Astrocyte (in vitro differentiated cells and primary cell): ENCODE data around the gene FHL1. TPM values are rescaled to one million over a fixed set of nuclear protein-coding genes. Genes with fewer than 3 reads are reported as not detected.

ENCODE experiments used
- DNase-seq: peaks from one replicate; pipeline ENCODE4 v3.0.0-alpha.2; 2010; ENCODE audit warnings: low read depth
- FAIRE-seq: peaks from 2 replicates; lab custom pipeline; 2011; peaks lifted over from hg19 to GRCh38; lab: Jason Lieb, UNC
- H2AFZ ChIP-seq: 2 replicates; pipeline ENCODE4 v1.6.0; 2012; ENCODE audit warnings: low read depth, low read length, inconsistent platforms
- H3K27ac ChIP-seq: 2 replicates; pipeline ENCODE4 v1.5.1; 2011; ENCODE audit warnings: low read depth, low read length, inconsistent platforms
- H3K27me3 ChIP-seq: 2 replicates; pipeline ENCODE4 v1.6.0; 2011; ENCODE audit warnings: low read length, inconsistent platforms; ENCODE audit not compliant: insufficient read depth
- H3K36me3 ChIP-seq: 2 replicates; pipeline ENCODE4 v1.5.1; 2011; ENCODE audit warnings: low read length, inconsistent platforms; ENCODE audit not compliant: insufficient read depth
- H3K4me1 ChIP-seq: 2 replicates; pipeline ENCODE4 v1.5.1; 2011; ENCODE audit warnings: low read length, inconsistent platforms; ENCODE audit not compliant: insufficient read depth
- H3K4me2 ChIP-seq: 2 replicates; pipeline ENCODE4 v1.6.0; 2012; ENCODE audit warnings: low read length, inconsistent platforms
- H3K4me3 ChIP-seq: 2 replicates; pipeline ENCODE4 v1.5.1; 2011; ENCODE audit warnings: low read depth, mild to moderate bottlenecking, low read length, inconsistent platforms; ENCODE audit not compliant: insufficient read depth
- H3K79me2 ChIP-seq: 2 replicates; pipeline ENCODE4 v1.6.0; 2012; ENCODE audit warnings: mild to moderate bottlenecking, low read length, inconsistent platforms; ENCODE audit not compliant: insufficient read depth
- H3K9ac ChIP-seq: 2 replicates; pipeline ENCODE4 v1.6.0; 2012; ENCODE audit warnings: mild to moderate bottlenecking, low read length, inconsistent platforms
- H3K9me3 ChIP-seq: 2 replicates; pipeline ENCODE4 v1.5.1; 2012; ENCODE audit warnings: low read depth, mild to moderate bottlenecking, low read length, inconsistent platforms; ENCODE audit not compliant: insufficient read depth
- H4K20me1 ChIP-seq: 2 replicates; pipeline ENCODE4 v1.6.0; 2012; ENCODE audit warnings: low read length, inconsistent platforms; ENCODE audit not compliant: insufficient read depth
- H3K27ac Mint-ChIP-seq: one replicate; pipeline ENCODE4 v1.8.0; 2021; ENCODE audit warnings: mild to moderate bottlenecking, mixed read lengths; ENCODE audit not compliant: unreplicated experiment
- H3K27me3 Mint-ChIP-seq: one replicate; pipeline ENCODE4 v1.8.0; 2021; ENCODE audit warnings: low read depth, mixed read lengths; ENCODE audit not compliant: unreplicated experiment
- H3K36me3 Mint-ChIP-seq: one replicate; pipeline ENCODE4 v1.8.0; 2021; ENCODE audit warnings: low read depth, mixed read lengths; ENCODE audit not compliant: unreplicated experiment
- H3K4me1 Mint-ChIP-seq: one replicate; pipeline ENCODE4 v1.8.0; 2021; ENCODE audit warnings: low read depth, mixed read lengths; ENCODE audit not compliant: unreplicated experiment
- H3K4me3 Mint-ChIP-seq: one replicate; pipeline ENCODE4 v1.8.0; 2021; ENCODE audit warnings: mild to moderate bottlenecking, moderate library complexity, mixed read lengths; ENCODE audit not compliant: unreplicated experiment
- H3K9me3 Mint-ChIP-seq: one replicate; pipeline ENCODE4 v1.8.0; 2021; ENCODE audit warnings: mild to moderate bottlenecking, mixed read lengths; ENCODE audit not compliant: unreplicated experiment
- EZH2 ChIP-seq: IDR thresholded peaks from 2 replicates; pipeline ENCODE4 v1.6.1; 2012; ENCODE audit warnings: mild to moderate bottlenecking, low read length, inconsistent platforms; ENCODE audit not compliant: insufficient read depth
- total RNA-seq: library from RNA; stranded (reverse); gene quantifications from 2 replicates; pipeline ENCODE4 v1.2.1, GENCODE V29; 2021
- TF ChIP-seq, protein P1 (sequence below): IDR thresholded peaks from 2 replicates; pipeline ENCODE4 v1.5.1; 2011; ENCODE audit warnings: low read depth, mild to moderate bottlenecking, inconsistent platforms, low read length, moderate library complexity; ENCODE audit not compliant: insufficient read depth

The FHL1 gene
- total RNA-seq, 1 donor from 2014 or later: 115 TPM

- no peak for DNase-seq
Observed at GRCh38 chrX:136251041-136251991, 104.0 kb downstream of the FHL1 start, which contains the start of gene MAP7D3. MAP7D3 (minus strand) TSS chrX:136251400; CDS start chrX:136251358, 42 bp downstream.

GRCh38 chrX:136255541-136255940 lies 108.2 kb downstream of the FHL1 start:
- no peak overlapping the region for H3K4me3 ChIP-seq
- H3K9me3 Mint-ChIP-seq: no peaks in the 10 kb centered on the region
- no peaks in the 10 kb centered on the region for H3K9me3 ChIP-seq
- H3K4me1 Mint-ChIP-seq: peaks cover 29% of the 10 kb centered on the region
- H3K4me1 ChIP-seq: peaks cover 24% of the 10 kb centered on the region
- H3K4me2 ChIP-seq: no peak overlapping the region
- no peaks in the 10 kb centered on the region for H3K27me3 ChIP-seq
- no peaks in the 10 kb centered on the region for H3K27me3 Mint-ChIP-seq
- H3K27ac Mint-ChIP-seq: no peak overlapping the region
- DNase-seq: no peak
- peak; percentile 20 for FAIRE-seq
- H3K36me3 Mint-ChIP-seq: no peaks in the 10 kb centered on the region
- TF ChIP-seq EZH2: no peak
- TF ChIP-seq, protein P1, sequence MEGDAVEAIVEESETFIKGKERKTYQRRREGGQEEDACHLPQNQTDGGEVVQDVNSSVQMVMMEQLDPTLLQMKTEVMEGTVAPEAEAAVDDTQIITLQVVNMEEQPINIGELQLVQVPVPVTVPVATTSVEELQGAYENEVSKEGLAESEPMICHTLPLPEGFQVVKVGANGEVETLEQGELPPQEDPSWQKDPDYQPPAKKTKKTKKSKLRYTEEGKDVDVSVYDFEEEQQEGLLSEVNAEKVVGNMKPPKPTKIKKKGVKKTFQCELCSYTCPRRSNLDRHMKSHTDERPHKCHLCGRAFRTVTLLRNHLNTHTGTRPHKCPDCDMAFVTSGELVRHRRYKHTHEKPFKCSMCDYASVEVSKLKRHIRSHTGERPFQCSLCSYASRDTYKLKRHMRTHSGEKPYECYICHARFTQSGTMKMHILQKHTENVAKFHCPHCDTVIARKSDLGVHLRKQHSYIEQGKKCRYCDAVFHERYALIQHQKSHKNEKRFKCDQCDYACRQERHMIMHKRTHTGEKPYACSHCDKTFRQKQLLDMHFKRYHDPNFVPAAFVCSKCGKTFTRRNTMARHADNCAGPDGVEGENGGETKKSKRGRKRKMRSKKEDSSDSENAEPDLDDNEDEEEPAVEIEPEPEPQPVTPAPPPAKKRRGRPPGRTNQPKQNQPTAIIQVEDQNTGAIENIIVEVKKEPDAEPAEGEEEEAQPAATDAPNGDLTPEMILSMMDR: no peak
- H3K27ac ChIP-seq: no peak overlapping the region
- H3K79me2 ChIP-seq: peaks cover 4% of the 10 kb centered on the region
- H3K36me3 ChIP-seq: no peaks in the 10 kb centered on the region
- no peak overlapping the region for H3K9ac ChIP-seq
- no peak overlapping the region for H3K4me3 Mint-ChIP-seq
- no peaks in the 10 kb centered on the region for H4K20me1 ChIP-seq
- H2AFZ ChIP-seq: no peak overlapping the region

More at GRCh38 chrX:136251041-136251991, 104.0 kb downstream of the FHL1 start, which contains the start of gene MAP7D3:
- TF ChIP-seq EZH2: no peak
- TF ChIP-seq, protein P1: no peak
- no peaks in the 10 kb centered on the region for H3K36me3 ChIP-seq
- peak within 1 kb of the TSS; percentile 75 for H3K4me3 ChIP-seq
- no peaks in the 10 kb centered on the region for H3K27me3 ChIP-seq
- Mint-ChIP-seq H3K4me1 (peaks cover 8% of the 10 kb centered on the region), H3K9me3 (no peaks in the 10 kb centered on the region), H3K27me3 (no peaks in the 10 kb centered on the region), H3K27ac (no peak within 1 kb of the TSS), H3K4me3 (peak within 1 kb of the TSS; percentile 90), H3K36me3 (no peaks in the 10 kb centered on the region)
- H4K20me1 ChIP-seq: no peaks in the 10 kb centered on the region
- no peaks in the 10 kb centered on the region for H3K9me3 ChIP-seq
- H3K79me2 ChIP-seq: peaks cover 41% of the 10 kb centered on the region
- peak within 1 kb of the TSS; percentile 86 for H3K9ac ChIP-seq
- peak within 1 kb of the TSS; percentile 77 for H2AFZ ChIP-seq
- H3K4me1 ChIP-seq: peaks cover 4% of the 10 kb centered on the region
- peak within 1 kb of the TSS; percentile 93 for H3K4me2 ChIP-seq
- peak; percentile 9 for FAIRE-seq
- H3K27ac ChIP-seq: peak within 1 kb of the TSS; percentile 73
